Hepatocyte (in vitro differentiated cells): ENCODE data around the gene ATG16L1.

Experiments used
- CTCF ChIP-seq: fragments of 200-600 bp; sonication (generic); IDR thresholded peaks from 2 replicates; pipeline ENCODE4 v1.5.1; 2016; ENCODE audit warnings: antibody characterized with exemption, mild to moderate bottlenecking; ENCODE audit not compliant: poor library complexity
- EZH2phosphoT487 ChIP-seq: fragments of 200-600 bp; sonication (generic); IDR thresholded peaks from one replicate; pipeline ENCODE4 v1.6.1; 2018; ENCODE audit warnings: antibody characterized with exemption, mild to moderate bottlenecking, low read depth, moderate library complexity; ENCODE audit not compliant: unreplicated experiment, severe bottlenecking

GRCh38 chr2:233311241-233311926, 59.9 kb downstream of the ATG16L1 start:
- TF ChIP-seq CTCF (no peak), EZH2phosphoT487 (no peak)
